Activated CD4-positive, alpha-beta T cell treated with anti-CD3 and anti-CD28 coated beads, Interleukin-2, amount 10 ng/mL, durations not matched to agents 7 days and 5 days (primary cell): ENCODE measurements around the gene CCT7. TPM values are rescaled to one million over a fixed set of nuclear protein-coding genes. Genes with fewer than 3 reads are reported as not detected.
A peak's percentile ranks its signal among the peaks of the same experiment; 100 is the strongest.
"Not testable (repeated sequence)": the region's sequence is repeated elsewhere in the genome, so short reads cannot be mapped to it uniquely, and the experiment has no call there.

Experiments
- CTCF ChIA-PET: fragments of 350-600 bp; sonication (Branson Sonifier 250); formaldehyde crosslinking; loops from one replicate; lab custom pipeline; 2021; ENCODE audit warnings: antibody characterized with exemption; lab: Charles Lee
- POLR2A ChIA-PET: fragments of 350-600 bp; sonication (Branson Sonifier 250); formaldehyde crosslinking; loops from one replicate; lab custom pipeline; 2021; ENCODE audit warnings: antibody characterized with exemption; lab: Charles Lee
- DNase-seq: peaks from one replicate; pipeline ENCODE4 v3.0.0-alpha.2; 2020
- H3K27ac Mint-ChIP-seq: one replicate; pipeline ENCODE4 v1.8.0; 2021; ENCODE audit warnings: mild to moderate bottlenecking, moderate library complexity, mixed read lengths
- H3K27me3 Mint-ChIP-seq: one replicate; pipeline ENCODE4 v1.8.0; 2021; ENCODE audit warnings: mixed read lengths
- H3K36me3 Mint-ChIP-seq: one replicate; pipeline ENCODE4 v1.8.0; 2021; ENCODE audit warnings: low read depth, mixed read lengths
- H3K4me1 Mint-ChIP-seq: one replicate; pipeline ENCODE4 v1.8.0; 2021; ENCODE audit warnings: mixed read lengths
- H3K4me3 Mint-ChIP-seq: one replicate; pipeline ENCODE4 v1.8.0; 2021; ENCODE audit warnings: mild to moderate bottlenecking, moderate library complexity, mixed read lengths
- H3K9me3 Mint-ChIP-seq: one replicate; pipeline ENCODE4 v1.8.0; 2021; ENCODE audit warnings: mixed read lengths
- total RNA-seq, 2 experiments: library from RNA; stranded (reverse); gene quantifications; one replicate each; pipeline ENCODE4 v1.2.3, GENCODE V29; 2021

CCT7 gene
- 100 to 1,000 TPM; 281 to 310 TPM for total RNA-seq

DNA sequence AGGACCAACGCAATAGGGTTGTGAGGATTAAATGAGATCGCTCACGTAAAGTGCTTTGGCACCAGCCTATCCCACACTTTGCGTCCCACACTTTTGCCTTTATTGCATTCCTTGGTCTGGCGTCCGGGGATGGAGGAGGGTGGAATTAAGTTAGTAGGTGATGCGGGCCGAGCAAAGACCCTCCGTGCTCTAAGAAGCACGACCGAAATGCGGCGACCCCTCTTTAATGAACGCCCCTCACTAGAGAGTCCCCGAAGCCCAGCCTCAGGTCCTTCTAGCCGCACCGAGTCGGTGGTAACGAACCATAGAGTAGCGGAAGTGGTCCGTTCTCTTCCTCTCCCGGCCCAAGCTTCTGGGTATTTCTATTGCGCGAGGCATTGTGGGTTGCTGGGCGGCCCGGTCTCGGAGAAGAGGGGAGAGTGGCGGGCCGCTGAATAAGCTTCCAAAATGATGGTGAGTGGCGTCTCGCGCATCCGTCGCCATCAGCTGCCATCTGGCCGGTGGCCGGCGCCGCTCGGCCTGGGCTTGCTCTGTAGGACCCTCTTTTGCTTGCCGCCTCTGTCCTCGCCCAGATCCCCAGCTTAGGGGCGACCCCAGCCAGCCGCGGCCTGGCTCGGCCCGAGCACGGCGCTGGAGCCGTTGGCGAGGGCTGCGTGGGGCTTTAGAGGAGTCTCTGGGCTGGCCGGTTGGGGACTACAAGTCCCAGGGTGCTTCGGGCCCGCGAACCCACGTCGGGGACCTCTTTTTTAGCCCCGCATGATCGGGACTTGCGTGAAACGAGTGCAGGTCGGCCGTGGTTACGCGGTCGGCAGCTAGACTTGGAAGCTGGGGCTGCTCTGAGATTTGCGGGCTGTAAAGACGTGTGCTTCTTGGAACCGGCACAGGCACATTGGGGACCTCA, at the start of gene CCT7:
Gene CCT7, plus strand, starts transcription at position 377 of the 901 bp plus-strand sequence. Its CDS starts 71 bp downstream, at position 448.
- Mint-ChIP-seq H3K36me3 (peaks cover 12% of the 10 kb centered on the region), H3K27ac (peak within 1 kb of the TSS; percentile 93), H3K9me3 (no peaks in the 10 kb centered on the region)

DNA sequence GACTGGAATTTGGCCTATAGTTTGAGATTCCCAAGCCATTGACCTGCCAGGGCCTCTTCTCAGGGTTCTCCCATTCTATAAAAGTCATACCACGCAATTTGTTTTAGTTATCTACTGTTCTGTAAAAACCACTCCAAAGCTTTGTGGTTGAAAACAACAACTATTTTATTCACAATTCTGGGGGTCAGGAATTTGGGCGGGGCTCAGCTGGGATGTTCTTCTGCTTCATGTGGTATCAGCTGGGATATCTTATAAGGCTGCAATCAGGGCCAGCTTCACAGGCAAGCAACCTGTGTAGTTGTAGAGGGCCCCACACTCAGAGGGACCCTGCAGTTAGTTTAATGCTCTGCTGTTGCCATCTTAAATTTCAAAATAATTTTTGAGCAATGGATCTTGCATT, 48.1 kb upstream of the CCT7 start:
- Mint-ChIP-seq H3K27me3 (peaks cover 19% of the 10 kb centered on the region), H3K36me3 (no peaks in the 10 kb centered on the region), H3K4me3 (no peak overlapping the region), H3K27ac (no peak overlapping the region), H3K4me1 (peaks cover 3% of the 10 kb centered on the region), H3K9me3 (peaks cover 3% of the 10 kb centered on the region)
- DNase-seq, result no peak
- CTCF ChIA-PET, result interaction anchor here (2.1 kb wide), 1 partner anchor 9 kb away, joined by 9 read pairs; no protein-coding TSS in a partner anchor
- POLR2A ChIA-PET, result no interaction called here

More for the DNA sequence above, at the start of gene CCT7:
- DNase-seq, result peak; percentile 92
- Mint-ChIP-seq H3K4me1 (peaks cover 45% of the 10 kb centered on the region), H3K27me3 (no peaks in the 10 kb centered on the region), H3K4me3 (peak within 1 kb of the TSS; percentile 89)
- CTCF ChIA-PET, result interaction anchor here (0.6 to 9.1 kb wide), 10 partner anchors 9 to 399 kb away, joined by 3 to 45 read pairs (median 4); partner anchors contain the start of gene SMYD5
- POLR2A ChIA-PET, result interaction anchor here (0.6 to 1.0 kb wide), 2 partner anchors 19 to 22 kb away, joined by 3 to 4 read pairs; no protein-coding TSS in a partner anchor

DNA sequence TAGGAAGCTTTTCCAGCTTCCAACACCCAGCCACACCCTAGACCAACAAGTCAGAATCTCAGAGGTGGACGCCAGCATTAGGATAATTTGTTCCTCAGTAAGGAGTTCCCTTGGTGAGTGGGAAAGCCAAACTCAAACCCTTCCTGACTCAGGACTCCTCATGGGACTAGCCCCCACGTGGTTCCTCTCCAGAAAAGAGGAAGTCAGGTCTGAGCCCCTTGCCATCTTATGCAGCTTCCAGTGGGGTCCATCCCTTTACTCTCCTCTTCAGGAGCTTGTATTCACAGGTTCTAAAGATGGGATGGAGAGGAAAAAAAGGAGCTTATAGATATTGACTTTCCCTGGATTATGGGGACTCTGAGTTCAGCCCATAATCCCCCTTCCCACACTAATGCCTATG, 46.6 kb upstream of the CCT7 start:
- ChIA-PET POLR2A (no interaction called here), CTCF (interaction anchor here (1.1 to 2.0 kb wide), 4 partner anchors 8 to 295 kb away, joined by 3 to 9 read pairs (median 3); no protein-coding TSS in a partner anchor)
- Mint-ChIP-seq H3K9me3 (peaks cover 3% of the 10 kb centered on the region), H3K27ac (no peak overlapping the region), H3K36me3 (no peaks in the 10 kb centered on the region), H3K27me3 (peaks cover 16% of the 10 kb centered on the region), H3K4me3 (no peak overlapping the region), H3K4me1 (no peaks in the 10 kb centered on the region)
- no peak for DNase-seq

DNA sequence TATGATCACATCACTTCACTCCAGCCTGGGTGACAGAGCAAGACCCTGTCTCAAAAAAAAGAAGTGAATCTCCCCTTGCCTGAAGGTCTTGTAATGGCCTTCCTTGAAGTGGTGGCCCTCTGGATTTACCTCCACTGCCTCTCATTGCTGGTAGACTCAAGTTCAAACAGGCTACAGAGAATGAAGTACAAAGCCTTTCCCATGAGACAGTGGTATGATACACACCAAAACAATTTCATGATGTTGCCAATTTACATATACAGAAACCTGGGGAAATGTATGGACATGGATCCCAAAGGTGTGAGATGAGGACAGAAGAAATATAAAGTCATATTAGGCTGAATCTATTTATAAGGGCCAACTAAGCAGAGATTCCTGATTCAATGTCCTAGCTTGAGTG, 36.5 kb upstream of the CCT7 start:
- Mint-ChIP-seq H3K36me3 (no peaks in the 10 kb centered on the region), H3K27ac (no peak overlapping the region), H3K9me3 (no peaks in the 10 kb centered on the region), H3K27me3 (peaks cover 39% of the 10 kb centered on the region), H3K4me3 (no peak overlapping the region), H3K4me1 (peaks cover 3% of the 10 kb centered on the region)
- POLR2A ChIA-PET, result no interaction called here
- DNase-seq, result no peak
- CTCF ChIA-PET, result interaction anchor here (1.0 kb wide), 1 partner anchor 20 kb away, joined by 4 read pairs; no protein-coding TSS in a partner anchor

DNA sequence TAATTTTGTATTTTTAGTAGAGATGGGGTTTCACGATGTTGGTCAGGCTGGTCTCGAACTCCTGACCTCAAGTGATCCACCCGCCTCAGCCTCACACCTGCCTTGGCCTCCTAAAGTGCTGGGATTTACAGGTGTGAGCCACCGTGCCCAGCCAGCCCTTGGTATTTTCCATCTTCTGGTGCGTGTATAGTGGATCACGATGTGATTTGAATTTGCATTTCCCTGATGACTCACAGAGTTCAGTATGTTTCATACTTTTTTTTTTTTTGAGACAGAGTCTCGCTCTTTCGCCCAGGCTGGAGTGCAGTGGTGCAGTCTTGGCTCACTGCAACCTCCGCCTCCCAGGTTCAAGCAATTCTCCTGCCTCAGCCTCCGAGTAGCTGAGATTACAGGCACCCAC, 33.8 kb upstream of the CCT7 start:
- H3K4me1 Mint-ChIP-seq, H3K27ac Mint-ChIP-seq, H3K36me3 Mint-ChIP-seq, POLR2A ChIA-PET, H3K9me3 Mint-ChIP-seq, H3K4me3 Mint-ChIP-seq, DNase-seq: not testable (repeated sequence)
- peaks cover 55% of the 10 kb centered on the region for H3K27me3 Mint-ChIP-seq
- CTCF ChIA-PET, result interaction anchor here (0.8 kb wide), 1 partner anchor 23 kb away, joined by 3 read pairs; no protein-coding TSS in a partner anchor

DNA sequence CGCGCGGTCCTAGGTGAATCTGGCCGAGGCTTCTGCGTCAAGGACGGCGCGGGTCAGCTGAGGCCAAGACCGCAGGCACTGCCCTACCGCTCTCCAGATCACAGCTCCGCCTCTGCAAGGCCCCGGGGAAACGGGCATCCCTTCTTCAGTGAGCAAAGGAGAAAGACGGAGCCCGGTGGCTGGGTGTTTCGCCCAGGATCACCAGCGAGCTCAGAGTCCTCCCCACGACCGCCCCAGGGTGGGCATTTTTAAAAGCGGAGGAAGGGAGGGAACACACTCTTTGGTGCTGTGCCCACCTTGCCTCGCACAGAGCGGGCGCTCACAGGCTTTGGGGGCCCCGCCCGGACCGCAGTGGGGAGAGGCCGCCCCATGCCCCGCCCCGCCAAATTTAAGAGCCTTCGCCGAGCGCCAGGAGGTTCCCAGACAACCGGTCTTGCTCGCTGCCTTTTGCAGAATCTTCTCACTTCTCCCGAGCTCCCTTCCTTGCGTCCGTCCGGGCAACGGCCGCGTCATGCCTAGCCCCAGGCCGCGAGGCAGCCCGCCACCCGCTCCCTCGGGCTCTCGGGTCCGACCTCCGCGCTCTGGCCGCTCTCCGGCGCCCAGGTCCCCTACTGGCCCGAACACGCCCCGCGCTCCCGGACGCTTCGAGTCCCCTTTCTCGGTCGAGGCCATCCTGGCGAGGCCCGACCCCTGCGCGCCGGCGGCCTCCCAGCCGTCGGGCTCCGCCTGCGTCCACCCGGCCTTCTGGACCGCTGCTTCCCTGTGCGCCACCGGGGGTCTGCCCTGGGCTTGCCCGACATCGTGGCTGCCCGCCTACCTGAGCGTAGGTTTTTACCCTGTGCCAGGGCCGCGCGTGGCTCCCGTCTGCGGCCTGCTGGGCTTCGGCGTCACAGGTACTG, 31.7 kb upstream of the CCT7 start, which contains the start of gene NOTO:
Gene NOTO, plus strand, starts transcription at position 419 of the 899 bp plus-strand sequence. Its CDS starts 93 bp downstream, at position 512.
- Mint-ChIP-seq H3K27ac (no peak within 1 kb of the TSS), H3K9me3 (no peaks in the 10 kb centered on the region), H3K36me3 (no peaks in the 10 kb centered on the region), H3K27me3 (peaks cover 59% of the 10 kb centered on the region), H3K4me1 (peaks cover 3% of the 10 kb centered on the region), H3K4me3 (peak within 1 kb of the TSS; percentile 13)
- POLR2A ChIA-PET, result no interaction called here
- CTCF ChIA-PET, result interaction anchor here (1.0 to 1.3 kb wide), 4 partner anchors 10 to 25 kb away, joined by 3 to 6 read pairs (median 4); no protein-coding TSS in a partner anchor
- no peak for DNase-seq

DNA sequence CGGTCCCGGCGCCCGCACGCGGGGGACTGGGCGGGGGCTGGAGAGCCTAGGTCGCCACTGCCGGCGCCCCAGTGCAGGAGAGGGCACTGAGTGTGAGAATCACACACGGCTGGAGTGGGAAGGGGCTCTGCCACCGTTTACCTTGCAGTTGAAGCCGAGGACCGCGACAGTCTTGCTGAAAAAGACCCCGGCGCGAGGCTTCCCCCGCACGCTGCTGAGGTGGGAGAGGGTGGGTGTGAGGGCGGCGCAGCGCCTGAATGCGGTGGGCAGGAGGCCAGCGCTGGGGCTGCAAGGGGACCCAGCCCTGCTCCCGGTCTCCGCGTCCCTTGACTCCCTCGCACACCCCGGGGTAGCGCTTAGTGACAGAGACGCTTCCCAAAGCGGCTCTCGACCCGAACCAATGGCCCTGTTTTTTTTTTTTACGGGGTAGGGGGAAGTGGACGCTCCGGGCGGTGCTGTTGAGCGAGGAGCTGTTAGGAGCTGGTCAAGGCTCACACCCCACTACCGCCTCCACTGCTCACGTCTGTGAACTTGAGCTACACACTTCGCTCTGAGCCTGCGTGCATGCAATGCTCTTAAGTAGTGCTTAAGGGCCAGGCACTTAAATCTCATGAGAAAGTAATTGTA, 30.9 kb upstream of the CCT7 start:
- no peak overlapping the region for H3K27ac Mint-ChIP-seq
- no peak for DNase-seq
- peaks cover 58% of the 10 kb centered on the region for H3K27me3 Mint-ChIP-seq
- H3K4me3 Mint-ChIP-seq, result no peak overlapping the region
- ChIA-PET POLR2A (no interaction called here), CTCF (interaction anchor here (1.3 kb wide), 1 partner anchor 9 kb away, joined by 6 read pairs; no protein-coding TSS in a partner anchor)
- no peaks in the 10 kb centered on the region for H3K9me3 Mint-ChIP-seq
- peaks cover 3% of the 10 kb centered on the region for H3K4me1 Mint-ChIP-seq
- H3K36me3 Mint-ChIP-seq, result no peaks in the 10 kb centered on the region

DNA sequence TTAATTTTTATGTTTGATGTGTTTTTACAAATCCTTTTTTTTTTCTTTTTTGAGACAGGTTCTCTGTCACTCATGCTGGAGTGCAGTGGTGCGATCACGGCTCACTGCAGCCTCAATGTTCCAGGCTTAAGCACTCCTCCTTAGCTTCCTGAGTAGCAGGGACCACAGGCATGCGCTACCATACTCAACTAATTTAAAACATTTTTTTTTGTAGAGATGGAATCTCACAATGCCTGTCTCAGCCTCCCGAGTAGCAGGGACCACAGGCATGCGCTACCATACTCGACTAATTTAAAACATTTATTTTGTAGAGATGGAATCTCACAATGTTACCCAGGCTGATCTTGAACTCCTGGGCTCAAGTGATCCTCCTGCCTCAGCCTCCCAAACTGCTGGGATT, 28.5 kb upstream of the CCT7 start:
- Mint-ChIP-seq H3K36me3 (no peaks in the 10 kb centered on the region), H3K9me3 (no peaks in the 10 kb centered on the region), H3K27me3 (peaks cover 46% of the 10 kb centered on the region), H3K27ac (no peak overlapping the region), H3K4me1 (peaks cover 3% of the 10 kb centered on the region), H3K4me3 (no peak overlapping the region)
- ChIA-PET POLR2A (no interaction called here), CTCF (no interaction called here)
- no peak for DNase-seq

DNA sequence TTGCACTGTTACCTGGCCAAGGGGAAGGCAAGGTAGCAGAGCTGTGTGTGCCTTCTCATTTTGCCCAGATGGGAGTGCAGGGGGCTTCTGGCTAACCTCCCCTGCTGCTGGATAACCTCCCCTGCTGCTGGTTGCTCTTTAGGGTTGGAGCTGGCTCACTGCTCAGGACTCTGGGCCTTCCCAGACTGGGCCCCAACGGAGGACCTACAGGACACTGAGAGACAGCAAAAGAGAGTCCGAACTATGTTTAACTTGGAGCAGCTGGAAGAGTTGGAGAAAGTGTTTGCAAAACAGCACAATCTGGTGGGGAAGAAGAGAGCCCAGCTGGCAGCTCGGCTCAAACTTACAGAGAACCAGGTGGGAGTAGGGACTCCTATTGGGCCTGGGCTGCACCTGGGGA, 25.9 kb upstream of the CCT7 start:
- no peaks in the 10 kb centered on the region for H3K36me3 Mint-ChIP-seq
- peaks cover 7% of the 10 kb centered on the region for H3K4me1 Mint-ChIP-seq
- ChIA-PET POLR2A (no interaction called here), CTCF (interaction anchor here (1.3 to 1.6 kb wide), 2 partner anchors 20 to 31 kb away, joined by 3 to 4 read pairs; no protein-coding TSS in a partner anchor)
- H3K27me3 Mint-ChIP-seq, result peaks cover 35% of the 10 kb centered on the region
- H3K27ac Mint-ChIP-seq, result no peak overlapping the region
- H3K9me3 Mint-ChIP-seq, result no peaks in the 10 kb centered on the region
- no peak for DNase-seq
- H3K4me3 Mint-ChIP-seq, result no peak overlapping the region

DNA sequence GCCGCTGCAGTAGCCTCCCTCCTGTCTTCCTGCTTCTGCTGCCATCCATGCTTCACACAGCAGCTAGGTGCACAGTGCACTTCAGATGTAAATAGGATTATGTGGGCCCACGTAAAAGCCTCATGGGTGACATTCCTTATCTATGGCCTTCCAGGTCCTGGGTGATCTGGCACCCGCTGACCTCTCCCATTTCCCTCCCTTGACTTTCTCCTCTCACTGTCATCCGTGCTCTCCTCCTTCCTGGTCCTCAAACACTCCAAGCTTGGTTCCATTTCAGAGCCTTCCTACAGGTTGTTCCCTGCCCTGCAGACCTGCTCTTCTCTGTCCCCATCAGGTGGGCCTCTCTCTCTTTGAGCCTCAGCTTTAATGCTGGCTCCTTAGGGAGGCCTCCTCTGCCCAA, 24.1 kb upstream of the CCT7 start:
- Mint-ChIP-seq H3K4me3 (no peak overlapping the region), H3K4me1 (peaks cover 21% of the 10 kb centered on the region), H3K27me3 (peaks cover 22% of the 10 kb centered on the region), H3K27ac (no peak overlapping the region), H3K36me3 (no peaks in the 10 kb centered on the region), H3K9me3 (no peaks in the 10 kb centered on the region)
- CTCF ChIA-PET, result interaction anchor here (0.6 to 4.6 kb wide), 4 partner anchors 10 to 64 kb away, joined by 3 to 33 read pairs (median 3); no protein-coding TSS in a partner anchor
- no peak for DNase-seq
- POLR2A ChIA-PET, result no interaction called here

DNA sequence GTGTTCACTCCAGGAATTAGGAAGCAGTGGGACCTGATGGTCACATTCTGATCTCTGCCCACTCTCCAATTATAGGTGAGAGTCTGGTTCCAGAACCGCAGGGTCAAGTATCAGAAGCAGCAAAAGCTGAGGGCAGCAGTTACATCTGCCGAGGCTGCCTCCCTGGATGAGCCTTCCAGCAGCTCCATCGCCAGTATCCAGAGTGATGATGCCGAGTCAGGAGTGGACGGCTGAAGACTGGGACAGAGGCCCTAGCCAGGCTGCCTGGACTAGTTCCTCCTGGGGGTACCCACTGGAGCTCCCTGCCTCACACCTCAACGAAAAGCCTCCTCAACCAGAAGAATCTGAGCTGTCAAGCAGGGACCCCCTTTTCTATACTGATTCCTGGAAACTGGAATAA, 23.4 kb upstream of the CCT7 start:
- ChIA-PET POLR2A (no interaction called here), CTCF (interaction anchor here (0.7 to 4.6 kb wide), 4 partner anchors 10 to 63 kb away, joined by 3 to 45 read pairs (median 18); partner anchors contain the start of gene PRADC1)
- H3K36me3 Mint-ChIP-seq, result no peaks in the 10 kb centered on the region
- no peak for DNase-seq
- peaks cover 28% of the 10 kb centered on the region for H3K4me1 Mint-ChIP-seq
- no peak overlapping the region for H3K4me3 Mint-ChIP-seq
- H3K27me3 Mint-ChIP-seq, result peaks cover 20% of the 10 kb centered on the region
- H3K27ac Mint-ChIP-seq, result no peak overlapping the region
- H3K9me3 Mint-ChIP-seq, result no peaks in the 10 kb centered on the region
